T follicular helper cell (primary cell): ENCODE data around the gene CKAP2L.

Experiments used
- DNase-seq: peaks from one replicate; pipeline ENCODE4 v3.0.0-alpha.2; 2020; ENCODE audit warnings: low read depth

CKAP2L gene

GRCh38 chr2:112792419-112792818 lies 28.0 kb upstream of the CKAP2L start:
- DNase-seq: no peak

- DNase-seq: no peak
Observed at GRCh38 chr2:112791693-112792230, 27.4 kb upstream of the CKAP2L start.

GRCh38 chr2:112791019-112791418 lies 26.6 kb upstream of the CKAP2L start:
- DNase-seq: no peak

- no peak for DNase-seq
Observed at GRCh38 chr2:112790305-112790704, 25.9 kb upstream of the CKAP2L start.

- no peak for DNase-seq
Observed at GRCh38 chr2:112789186-112789585, 24.8 kb upstream of the CKAP2L start.

- no peak for DNase-seq
Observed at GRCh38 chr2:112788653-112789052, 24.2 kb upstream of the CKAP2L start.

GRCh38 chr2:112787729-112788393 lies 23.5 kb upstream of the CKAP2L start:
- no peak for DNase-seq

- no peak for DNase-seq
Observed at GRCh38 chr2:112787294-112787693, 22.9 kb upstream of the CKAP2L start.

- no peak for DNase-seq
Observed at GRCh38 chr2:112784199-112785189, 20.1 kb upstream of the CKAP2L start, which contains the start of gene IL1A. Gene IL1A, minus strand, starts transcription at chr2:112784493. Its CDS starts 723 bp downstream, at chr2:112783770.

GRCh38 chr2:112783187-112783714 lies 18.8 kb upstream of the CKAP2L start:
- DNase-seq: no peak

GRCh38 chr2:112782234-112782799 lies 17.9 kb upstream of the CKAP2L start:
- DNase-seq: no peak

- no peak for DNase-seq
Observed at GRCh38 chr2:112779598-112779997, 15.2 kb upstream of the CKAP2L start.

- no peak for DNase-seq
Observed at GRCh38 chr2:112777036-112777435, 12.6 kb upstream of the CKAP2L start.

GRCh38 chr2:112776113-112776512 lies 11.7 kb upstream of the CKAP2L start:
- DNase-seq: no peak

GRCh38 chr2:112774536-112775285 lies 10.3 kb upstream of the CKAP2L start:
- no peak for DNase-seq

GRCh38 chr2:112773556-112773955 lies 9.1 kb upstream of the CKAP2L start:
- DNase-seq: no peak

GRCh38 chr2:112772911-112773475 lies 8.6 kb upstream of the CKAP2L start:
- DNase-seq: no peak

GRCh38 chr2:112772322-112772721 lies 7.9 kb upstream of the CKAP2L start:
- no peak for DNase-seq

GRCh38 chr2:112768432-112768831 lies 4.0 kb upstream of the CKAP2L start:
- DNase-seq: no peak

GRCh38 chr2:112767693-112768330 lies 3.4 kb upstream of the CKAP2L start:
- no peak for DNase-seq
